HS-5 (cell line): ENCODE measurements around the gene SLC8A3.

ENCODE experiments used
- DNase-seq: peaks from one replicate; pipeline ENCODE4 v3.0.0-alpha.2; 2012; ENCODE audit warnings: low read depth

SLC8A3 gene

DNA sequence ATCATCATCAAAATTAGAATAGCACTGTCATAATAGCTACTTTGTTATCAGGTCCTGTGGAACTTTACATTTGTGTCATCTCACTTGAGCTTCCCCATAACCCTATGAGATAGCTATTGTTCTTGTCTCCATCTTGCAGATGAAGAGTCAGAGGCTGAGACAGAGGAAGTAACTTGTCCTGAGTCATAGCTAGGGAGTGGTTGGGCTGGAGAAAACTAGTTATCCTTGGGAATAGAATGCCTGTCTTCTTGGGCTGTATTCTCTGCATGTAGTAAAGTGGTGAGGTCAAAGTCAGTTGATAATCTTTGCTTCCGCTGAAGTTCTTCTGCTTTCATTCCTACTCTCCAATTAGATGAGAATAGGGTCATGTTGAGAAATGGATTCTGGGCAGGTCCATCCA is 192.5 kb downstream of the SLC8A3 start:
- DNase-seq, result no peak
